CD4-positive, alpha-beta T cell (primary cell): ENCODE data around the gene SEMA3F. TPM values are rescaled to one million over a fixed set of nuclear protein-coding genes. Genes with fewer than 3 reads are reported as not detected.
A peak's percentile ranks its signal among the peaks of the same experiment; 100 is the strongest.

ENCODE experiments used
- ATAC-seq: fragments of 200-7000 bp; cut with Tn5 transposase; one replicate; pipeline ENCODE4 v1.10.0; 2022; ENCODE audit warnings: mild to moderate bottlenecking; ENCODE audit not compliant: poor library complexity
- CTCF ChIA-PET: fragments of 350-600 bp; sonication (Branson Sonifier 250); formaldehyde crosslinking; loops from one replicate; lab custom pipeline; 2021; ENCODE audit warnings: antibody characterized with exemption, inconsistent platforms; lab: Charles Lee
- POLR2A ChIA-PET: fragments of 350-600 bp; sonication (Branson Sonifier 250); formaldehyde crosslinking; loops from one replicate; lab custom pipeline; 2021; ENCODE audit warnings: antibody characterized with exemption, inconsistent platforms; lab: Charles Lee
- DNase-seq, 14 experiments: peaks; one replicate each; pipeline ENCODE4 v3.0.0-alpha.2; 2013 to 2020; ENCODE audit warnings: mixed read lengths in 2 of 14
- H3K27ac ChIP-seq, 2 donors: one replicate each; pipeline versions ENCODE4 v1.5.1 to v1.7.0; 2013; ENCODE audit warnings: low read length in 2 of 2, low read depth in 1 of 2, mild to moderate bottlenecking in 1 of 2
- H3K27me3 ChIP-seq, 2 experiments: 1 replicate in 1 of 2; 2 replicates in 1 of 2; pipeline versions ENCODE4 v1.6.1 to v1.7.0; 2013; ENCODE audit warnings: low read length in 2 of 2, control low read depth in 1 of 2, mild to moderate bottlenecking in 1 of 2, moderate library complexity in 1 of 2; ENCODE audit not compliant: insufficient read depth in 2 of 2, control insufficient read depth in 1 of 2
- H3K36me3 ChIP-seq: one replicate; pipeline ENCODE4 v1.6.1; 2013; ENCODE audit warnings: low read length, control low read depth; ENCODE audit not compliant: insufficient read depth
- H3K4me1 ChIP-seq: one replicate; pipeline ENCODE4 v1.6.1; 2013; ENCODE audit warnings: low read length, control low read depth; ENCODE audit not compliant: insufficient read depth
- H3K4me3 ChIP-seq: one replicate; pipeline ENCODE4 v1.5.1; 2013; ENCODE audit warnings: mild to moderate bottlenecking, low read length, moderate library complexity
- H3K9me3 ChIP-seq, 2 experiments: 1 replicate in 1 of 2; 2 replicates in 1 of 2; pipeline versions ENCODE4 v1.6.1 to v1.7.0; 2013; ENCODE audit warnings: low read length in 2 of 2, mild to moderate bottlenecking in 2 of 2, control low read depth in 1 of 2, moderate library complexity in 1 of 2; ENCODE audit not compliant: control insufficient read depth in 1 of 2, insufficient read depth in 1 of 2
- H3K27ac Mint-ChIP-seq: one replicate; pipeline ENCODE4 v1.8.0; 2020; ENCODE audit warnings: mixed read lengths
- H3K27me3 Mint-ChIP-seq: one replicate; pipeline ENCODE4 v1.8.0; 2021; ENCODE audit warnings: mixed read lengths
- H3K36me3 Mint-ChIP-seq: one replicate; pipeline ENCODE4 v1.8.0; 2021; ENCODE audit warnings: low read depth, mixed read lengths
- H3K4me1 Mint-ChIP-seq: one replicate; pipeline ENCODE4 v1.8.0; 2021; ENCODE audit warnings: low read depth, mixed read lengths
- H3K4me3 Mint-ChIP-seq: one replicate; pipeline ENCODE4 v1.8.0; 2020; ENCODE audit warnings: mild to moderate bottlenecking, mixed read lengths
- H3K9me3 Mint-ChIP-seq: one replicate; pipeline ENCODE4 v1.8.0; 2020; ENCODE audit warnings: mixed read lengths
- CTCF ChIP-seq: fragments of 200-600 bp; IDR thresholded peaks from one replicate; pipeline ENCODE4 v1.8.0; 2022; ENCODE audit warnings: antibody characterized with exemption, mild to moderate bottlenecking
- intact Hi-C, 2 experiments: fragments of 100-400 bp; cut with DNase I in 1 of 2; cut with micrococcal nuclease in 1 of 2; formaldehyde crosslinking; loops; one replicate each; pipeline versions ENCODE4 v1.15.1 to v1.9.0; 2023 to 2025; cut with DNase I, micrococcal nuclease
- total RNA-seq, 174 experiments: library from RNA in 2 of 174; stranded (reverse) in 2 of 174; gene quantifications; one replicate each; pipeline ENCODE4 v1.2.3 and lab custom pipeline; 2021 to 2026

The SEMA3F gene
- total RNA-seq, 2 experiments from 2014 or later = 0.22 to 1.1 TPM

GRCh38 chr3:50192689-50193141, 37.6 kb downstream of the SEMA3F start:
- no peak overlapping the region for H3K27ac ChIP-seq
- Mint-ChIP-seq H3K27me3 (peaks cover 26% of the 10 kb centered on the region), H3K9me3 (no peaks in the 10 kb centered on the region), H3K27ac (no peak overlapping the region), H3K4me1 (peaks cover 15% of the 10 kb centered on the region), H3K4me3 (peak overlapping the region; percentile 34), H3K36me3 (no peaks in the 10 kb centered on the region)
- peak; percentile 69 to 91 (median 82) for DNase-seq
- H3K9me3 ChIP-seq = peaks cover 0 to 11% of the 10 kb centered on the region in 2 experiments
- H3K4me3 ChIP-seq = no peak overlapping the region
- ChIA-PET POLR2A (interaction anchor here (0.7 to 0.8 kb wide), 2 partner anchors 18 to 43 kb away, joined by 3 read pairs; partner anchors contain the start of gene GNAI2), CTCF (interaction anchor here (0.7 to 4.3 kb wide), 6 partner anchors 11 to 68 kb away, joined by 3 to 53 read pairs (median 4); no protein-coding TSS in a partner anchor)
- no peaks in the 10 kb centered on the region for H3K36me3 ChIP-seq
- ATAC-seq = peak; percentile 25
- intact Hi-C loops = loop anchor here (1.0 to 5.0 kb wide), 5 partner anchors 34 to 130 kb away; partner anchors contain the start of gene HYAL2 (in 1 of the 2)
- peaks cover 27% of the 10 kb centered on the region for H3K4me1 ChIP-seq
- TF ChIP-seq CTCF = peak; percentile 88
- peaks cover 13 to 17% of the 10 kb centered on the region in 2 experiments for H3K27me3 ChIP-seq

- H3K4me1 Mint-ChIP-seq = peaks cover 15% of the 10 kb centered on the region
- H3K4me3 Mint-ChIP-seq = no peak overlapping the region
- ATAC-seq (no peak), DNase-seq (peak in 1 of 14 experiments; percentile 15)
- Histone ChIP-seq H3K9me3 (peaks cover 0 to 11% of the 10 kb centered on the region in 2 experiments), H3K36me3 (no peaks in the 10 kb centered on the region), H3K27ac (no peak overlapping the region), H3K4me3 (no peak overlapping the region), H3K27me3 (peaks cover 13 to 17% of the 10 kb centered on the region in 2 experiments), H3K4me1 (peaks cover 27% of the 10 kb centered on the region)
- intact Hi-C loops = loop anchor here in 1 of 2 experiments (5.0 kb wide), 1 partner anchor 129 kb away; the partner anchor contains the start of gene HYAL2
- TF ChIP-seq CTCF = no peak
- POLR2A ChIA-PET = interaction anchor here (2.0 to 2.7 kb wide), 2 partner anchors 33 to 53 kb away, joined by 16 to 32 read pairs; no protein-coding TSS in a partner anchor
- CTCF ChIA-PET = interaction anchor here (1.6 to 4.3 kb wide), 5 partner anchors 34 to 105 kb away, joined by 3 to 82 read pairs (median 11); partner anchors contain the start of genes GNAI2, HYAL3 and NAA80
- H3K27ac Mint-ChIP-seq = no peak overlapping the region
- H3K9me3 Mint-ChIP-seq = no peaks in the 10 kb centered on the region
- no peaks in the 10 kb centered on the region for H3K36me3 Mint-ChIP-seq
- H3K27me3 Mint-ChIP-seq = peaks cover 26% of the 10 kb centered on the region
Observed at GRCh38 chr3:50193286-50193685, 38.2 kb downstream of the SEMA3F start.

GRCh38 chr3:50193746-50194127, 38.6 kb downstream of the SEMA3F start:
- Mint-ChIP-seq H3K4me1 (peaks cover 15% of the 10 kb centered on the region), H3K9me3 (no peaks in the 10 kb centered on the region), H3K36me3 (no peaks in the 10 kb centered on the region), H3K27me3 (peaks cover 26% of the 10 kb centered on the region), H3K4me3 (no peak overlapping the region), H3K27ac (no peak overlapping the region)
- ATAC-seq (no peak), DNase-seq (peak in 2 of 14 experiments; percentile 15 to 44)
- no peak for TF ChIP-seq CTCF
- Histone ChIP-seq H3K4me3 (peak overlapping the region; percentile 12), H3K4me1 (peaks cover 27% of the 10 kb centered on the region), H3K27ac (no peak overlapping the region), H3K27me3 (peaks cover 13 to 17% of the 10 kb centered on the region in 2 experiments), H3K9me3 (peaks cover 0 to 11% of the 10 kb centered on the region in 2 experiments), H3K36me3 (no peaks in the 10 kb centered on the region)
- intact Hi-C loops = loop anchor here (1.0 to 5.0 kb wide), 4 partner anchors 33 to 129 kb away; partner anchors contain the start of gene HYAL2 (in 1 of the 2)
- ChIA-PET POLR2A (interaction anchor here (1.2 to 2.7 kb wide), 4 partner anchors 12 to 53 kb away, joined by 3 to 32 read pairs (median 10); partner anchors contain the start of gene SLC38A3), CTCF (interaction anchor here (1.2 to 4.3 kb wide), 11 partner anchors 10 to 122 kb away, joined by 3 to 82 read pairs (median 4); partner anchors contain the start of genes GNAI2, HYAL3 and NAA80)
